WERI-Rb-1 (cell line): Measurements from ENCODE around the gene CYTL1.

Source experiments
- DNase-seq: peaks from one replicate; pipeline ENCODE4 v3.0.0-alpha.2; 2020
- H3K27ac ChIP-seq: fragments of 250-450 bp; sonication (Bioruptor Pico); 2 replicates; pipeline ENCODE4 v1.5.1; 2020; ENCODE audit warnings: mild to moderate bottlenecking, moderate library complexity
- H3K27me3 ChIP-seq: fragments of 250-450 bp; sonication (Bioruptor Pico); 2 replicates; pipeline ENCODE4 v1.5.1; 2021; ENCODE audit warnings: mild to moderate bottlenecking, low read depth, moderate library complexity; ENCODE audit not compliant: insufficient read depth, severe bottlenecking
- H3K36me3 ChIP-seq: fragments of 250-450 bp; sonication (Bioruptor Pico); 2 replicates; pipeline ENCODE4 v1.5.1; 2020; ENCODE audit warnings: mild to moderate bottlenecking, moderate library complexity
- H3K4me3 ChIP-seq: 2 replicates; pipeline ENCODE4 v1.5.1; 2011; ENCODE audit warnings: low read depth, mild to moderate bottlenecking, control low read depth, low read length
- H3K9me3 ChIP-seq: fragments of 250-450 bp; sonication (Bioruptor Pico); 2 replicates; pipeline ENCODE4 v1.5.1; 2021; ENCODE audit warnings: mild to moderate bottlenecking, moderate library complexity; ENCODE audit not compliant: severe bottlenecking
- CTCF ChIP-seq: IDR thresholded peaks from 2 replicates; pipeline ENCODE4 v1.5.1; 2011; ENCODE audit warnings: low read depth, mild to moderate bottlenecking, control low read depth, inconsistent platforms, low read length

Gene CYTL1

GRCh38 chr4:5030927-5031326 is 11.7 kb upstream of the CYTL1 start:
- TF ChIP-seq CTCF = no peak
- Histone ChIP-seq H3K27ac (no peak overlapping the region), H3K9me3 (peaks cover 8% of the 10 kb centered on the region), H3K27me3 (no peaks in the 10 kb centered on the region), H3K4me3 (no peak overlapping the region), H3K36me3 (no peaks in the 10 kb centered on the region)
- DNase-seq = no peak

- no peak for DNase-seq
- H3K4me3 ChIP-seq = no peak overlapping the region
- peaks cover 8% of the 10 kb centered on the region for H3K9me3 ChIP-seq
- no peaks in the 10 kb centered on the region for H3K36me3 ChIP-seq
- TF ChIP-seq CTCF = no peak
- no peak overlapping the region for H3K27ac ChIP-seq
- no peaks in the 10 kb centered on the region for H3K27me3 ChIP-seq
Measured at GRCh38 chr4:5030221-5030620, 11.0 kb upstream of the CYTL1 start.

- Histone ChIP-seq H3K4me3 (no peak overlapping the region), H3K36me3 (no peaks in the 10 kb centered on the region), H3K27ac (no peak overlapping the region), H3K9me3 (peaks cover 8% of the 10 kb centered on the region), H3K27me3 (no peaks in the 10 kb centered on the region)
- TF ChIP-seq CTCF = no peak
- DNase-seq = no peak
Measured at GRCh38 chr4:5029447-5029846, 10.2 kb upstream of the CYTL1 start.

GRCh38 chr4:5028480-5028879 is 9.2 kb upstream of the CYTL1 start:
- no peak for DNase-seq
- no peak for TF ChIP-seq CTCF
- no peak overlapping the region for H3K4me3 ChIP-seq
- peaks cover 8% of the 10 kb centered on the region for H3K9me3 ChIP-seq
- H3K27ac ChIP-seq = no peak overlapping the region
- no peaks in the 10 kb centered on the region for H3K27me3 ChIP-seq
- H3K36me3 ChIP-seq = no peaks in the 10 kb centered on the region

GRCh38 chr4:5027346-5027745 is 8.1 kb upstream of the CYTL1 start:
- DNase-seq = no peak
- peaks cover 8% of the 10 kb centered on the region for H3K9me3 ChIP-seq
- TF ChIP-seq CTCF = no peak
- H3K27ac ChIP-seq = no peak overlapping the region
- H3K27me3 ChIP-seq = no peaks in the 10 kb centered on the region
- no peak overlapping the region for H3K4me3 ChIP-seq
- no peaks in the 10 kb centered on the region for H3K36me3 ChIP-seq

GRCh38 chr4:5026371-5026770 is 7.1 kb upstream of the CYTL1 start:
- H3K27ac ChIP-seq = no peak overlapping the region
- H3K36me3 ChIP-seq = no peaks in the 10 kb centered on the region
- H3K9me3 ChIP-seq = peaks cover 8% of the 10 kb centered on the region
- no peaks in the 10 kb centered on the region for H3K27me3 ChIP-seq
- no peak for TF ChIP-seq CTCF
- no peak for DNase-seq
- H3K4me3 ChIP-seq = no peak overlapping the region
